ENCODE measurements around the gene MYBPC3. TPM values are rescaled to one million over a fixed set of nuclear protein-coding genes. Genes with fewer than 3 reads are reported as not detected.
A peak's percentile ranks its signal among the peaks of the same experiment; 100 is the strongest.

The MYBPC3 gene
- total RNA-seq, 1 donor from 2014 or later, result 1.6 TPM

DNA sequence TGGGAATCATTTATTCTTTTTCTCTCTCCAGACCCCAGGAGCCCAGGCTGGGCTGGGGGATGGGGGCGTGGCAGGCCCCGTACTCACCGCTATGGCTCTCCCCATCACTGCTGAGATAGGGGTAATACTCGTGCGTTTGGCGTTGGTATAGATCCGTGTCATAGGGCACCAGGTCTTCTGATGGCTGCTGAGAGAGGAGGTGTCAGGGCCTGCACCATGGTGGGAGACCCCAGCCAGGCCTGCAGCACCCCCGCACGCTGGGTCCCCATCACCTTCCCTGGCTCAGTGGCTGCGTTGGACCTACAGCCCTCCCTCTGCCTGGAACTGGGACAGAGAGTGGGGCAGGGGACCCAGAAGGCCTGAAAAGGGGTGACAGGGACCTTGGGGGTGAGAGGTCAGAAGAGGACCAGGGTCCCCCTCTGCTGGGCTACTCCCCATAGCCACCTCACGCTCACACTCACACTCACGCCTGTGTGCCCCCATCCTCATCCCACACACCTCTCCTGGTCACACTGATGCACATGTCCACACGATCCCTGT lies 23.1 kb upstream of the MYBPC3 start:
- no peak overlapping the region for H3K9ac ChIP-seq (ENCODE audit: low read depth in 1 of 3, low read length in 3 of 3)
- H3K27ac ChIP-seq (ENCODE audit: low read depth, low read length), result no peak overlapping the region
- no peaks in the 10 kb centered on the region for H3K27me3 ChIP-seq (ENCODE audit: control insufficient read depth in 3 of 3, insufficient read depth in 3 of 3, low read length in 3 of 3)
- peaks cover 0 to 3% (median 2%) of the 10 kb centered on the region in 3 donors for H3K4me1 ChIP-seq (ENCODE audit: control insufficient read depth in 3 of 3, insufficient read depth in 3 of 3, low read length in 3 of 3)
- no peaks in the 10 kb centered on the region for H3K9me3 ChIP-seq (ENCODE audit: control insufficient read depth in 3 of 3, low read length in 3 of 3)
- H3K4me3 ChIP-seq (ENCODE audit: low read length in 3 of 3), result no peak overlapping the region
- no peaks in the 10 kb centered on the region for H3K36me3 ChIP-seq (ENCODE audit: control insufficient read depth in 3 of 3, insufficient read depth in 3 of 3, low read length in 3 of 3)

DNA sequence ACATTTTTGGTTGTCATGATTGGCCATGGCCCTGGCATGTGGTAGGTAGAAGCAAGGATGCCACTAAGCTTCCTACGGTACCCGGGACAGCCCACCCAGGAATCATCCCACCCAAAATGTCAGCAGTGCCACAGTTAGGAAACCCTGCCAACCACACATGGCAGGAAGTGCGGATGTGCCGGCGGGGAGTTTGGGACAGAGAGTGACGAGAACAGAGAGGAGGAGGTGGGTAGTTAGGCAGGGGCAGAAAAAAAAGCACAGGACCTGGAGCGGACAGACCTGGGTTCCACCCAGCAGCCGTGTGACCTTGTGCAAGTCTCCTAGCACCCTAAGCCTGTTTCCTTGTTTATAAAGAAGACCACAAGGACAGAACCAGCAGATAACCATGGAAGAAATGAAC lies 22.5 kb upstream of the MYBPC3 start:
- H3K9me3 ChIP-seq (ENCODE audit: control insufficient read depth in 3 of 3, low read length in 3 of 3), result no peaks in the 10 kb centered on the region
- H3K27me3 ChIP-seq (ENCODE audit: control insufficient read depth in 3 of 3, insufficient read depth in 3 of 3, low read length in 3 of 3), result no peaks in the 10 kb centered on the region
- H3K27ac ChIP-seq (ENCODE audit: low read depth, low read length), result no peak overlapping the region
- H3K4me1 ChIP-seq (ENCODE audit: control insufficient read depth in 3 of 3, insufficient read depth in 3 of 3, low read length in 3 of 3), result peaks cover 0 to 3% (median 2%) of the 10 kb centered on the region in 3 donors
- no peak overlapping the region for H3K4me3 ChIP-seq (ENCODE audit: low read length in 3 of 3)
- no peak overlapping the region for H3K9ac ChIP-seq (ENCODE audit: low read depth in 1 of 3, low read length in 3 of 3)
- no peaks in the 10 kb centered on the region for H3K36me3 ChIP-seq (ENCODE audit: control insufficient read depth in 3 of 3, insufficient read depth in 3 of 3, low read length in 3 of 3)

DNA sequence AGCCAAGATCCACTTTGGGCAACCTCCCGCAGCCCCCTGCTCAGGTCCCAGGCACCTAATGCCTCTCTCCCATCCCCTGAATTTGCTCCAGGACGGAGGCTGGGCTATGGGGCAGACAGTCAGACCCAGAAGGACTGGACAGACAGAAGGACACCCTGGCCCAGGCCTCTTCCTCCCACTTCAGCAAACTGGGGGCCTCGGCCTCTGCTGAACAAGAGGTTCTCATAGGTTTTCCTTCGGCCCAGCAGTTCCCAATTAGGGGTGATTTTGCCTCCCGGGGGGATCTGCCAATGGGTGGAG lies 22.2 kb upstream of the MYBPC3 start:
- Histone ChIP-seq H3K36me3 (ENCODE audit: control insufficient read depth in 3 of 3, insufficient read depth in 3 of 3, low read length in 3 of 3) (no peaks in the 10 kb centered on the region), H3K4me1 (ENCODE audit: control insufficient read depth in 3 of 3, insufficient read depth in 3 of 3, low read length in 3 of 3) (peaks cover 0 to 3% (median 2%) of the 10 kb centered on the region in 3 donors), H3K27me3 (ENCODE audit: control insufficient read depth in 3 of 3, insufficient read depth in 3 of 3, low read length in 3 of 3) (no peaks in the 10 kb centered on the region), H3K9me3 (ENCODE audit: control insufficient read depth in 3 of 3, low read length in 3 of 3) (no peaks in the 10 kb centered on the region), H3K4me3 (ENCODE audit: low read length in 3 of 3) (no peak overlapping the region), H3K27ac (ENCODE audit: low read depth, low read length) (no peak overlapping the region), H3K9ac (ENCODE audit: low read depth in 1 of 3, low read length in 3 of 3) (no peak overlapping the region)

DNA sequence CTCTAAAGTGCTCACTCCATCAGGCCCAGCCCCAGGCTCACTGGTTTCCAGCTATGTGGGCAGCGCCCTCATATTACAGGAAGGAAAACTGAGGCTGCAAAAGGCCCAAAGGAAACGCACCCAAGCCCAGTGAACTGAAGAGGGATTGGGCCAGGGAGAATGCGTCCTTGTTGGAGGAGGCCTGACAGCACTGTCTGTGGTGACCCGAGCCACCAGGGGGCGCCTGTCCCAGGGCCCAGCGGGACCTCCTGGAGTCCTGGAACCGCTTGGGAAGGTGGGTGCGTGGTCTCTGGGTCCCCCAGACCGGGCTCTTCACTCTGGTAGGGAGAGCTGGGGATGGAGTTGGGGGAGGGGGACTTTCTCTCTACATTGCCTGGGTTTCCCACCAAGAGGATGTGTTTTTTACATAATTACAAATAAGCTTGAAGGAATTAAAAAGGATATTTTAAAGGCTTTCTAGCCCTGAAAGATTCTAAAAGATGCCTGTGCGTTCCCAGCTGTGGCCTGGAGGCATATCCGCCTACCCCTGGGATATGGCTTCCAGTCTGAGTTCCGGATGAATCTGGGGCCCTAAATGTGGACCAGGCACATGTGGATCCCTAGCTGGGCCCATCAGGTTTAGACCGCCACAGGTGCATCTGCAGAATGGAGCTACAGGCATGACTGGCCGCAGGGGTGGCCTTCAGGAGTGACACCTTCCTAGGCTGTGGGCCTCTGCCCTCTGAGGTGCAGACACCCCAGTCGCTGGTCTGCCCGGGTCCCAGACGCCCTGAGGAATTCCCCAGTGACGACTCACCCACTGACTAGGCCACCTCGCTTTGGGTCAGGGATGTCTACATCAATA lies 21.6 kb upstream of the MYBPC3 start:
- no peak overlapping the region for H3K4me3 ChIP-seq (ENCODE audit: low read length in 3 of 3)
- no peaks in the 10 kb centered on the region for H3K9me3 ChIP-seq (ENCODE audit: control insufficient read depth in 3 of 3, low read length in 3 of 3)
- no peak overlapping the region for H3K27ac ChIP-seq (ENCODE audit: low read depth, low read length)
- H3K27me3 ChIP-seq (ENCODE audit: control insufficient read depth in 3 of 3, insufficient read depth in 3 of 3, low read length in 3 of 3), result no peaks in the 10 kb centered on the region
- peaks cover 0 to 3% (median 2%) of the 10 kb centered on the region in 3 donors for H3K4me1 ChIP-seq (ENCODE audit: control insufficient read depth in 3 of 3, insufficient read depth in 3 of 3, low read length in 3 of 3)
- peak overlapping the region in 1 of 3 donors; percentile 16 for H3K9ac ChIP-seq (ENCODE audit: low read depth in 1 of 3, low read length in 3 of 3)
- no peaks in the 10 kb centered on the region for H3K36me3 ChIP-seq (ENCODE audit: control insufficient read depth in 3 of 3, insufficient read depth in 3 of 3, low read length in 3 of 3)

DNA sequence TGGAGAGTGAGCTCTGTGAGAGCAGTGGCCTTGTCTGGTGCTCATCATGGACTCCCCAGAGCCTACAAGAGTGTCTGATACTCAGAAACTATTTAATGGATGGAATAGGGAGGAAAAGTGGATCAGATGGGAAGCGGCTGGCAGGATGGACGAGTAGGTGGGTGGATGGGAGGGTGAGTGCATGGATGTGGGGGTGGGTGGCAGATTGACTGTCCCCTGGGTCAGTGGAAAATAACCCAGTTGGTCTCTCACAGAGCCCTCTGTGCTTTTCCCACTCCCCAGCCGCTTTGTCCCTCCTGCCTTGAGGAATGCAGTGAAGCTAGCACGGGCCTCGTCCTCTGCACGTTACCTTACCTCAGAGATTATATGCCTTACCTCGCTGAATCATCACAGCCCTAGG lies 19.9 kb upstream of the MYBPC3 start:
- Histone ChIP-seq H3K9ac (ENCODE audit: low read depth in 1 of 3, low read length in 3 of 3) (no peak overlapping the region), H3K4me1 (ENCODE audit: control insufficient read depth in 3 of 3, insufficient read depth in 3 of 3, low read length in 3 of 3) (peaks cover 0 to 3% (median 2%) of the 10 kb centered on the region in 3 donors), H3K4me3 (ENCODE audit: low read length in 3 of 3) (no peak overlapping the region), H3K27me3 (ENCODE audit: control insufficient read depth in 3 of 3, insufficient read depth in 3 of 3, low read length in 3 of 3) (no peaks in the 10 kb centered on the region), H3K9me3 (ENCODE audit: control insufficient read depth in 3 of 3, low read length in 3 of 3) (no peaks in the 10 kb centered on the region), H3K36me3 (ENCODE audit: control insufficient read depth in 3 of 3, insufficient read depth in 3 of 3, low read length in 3 of 3) (no peaks in the 10 kb centered on the region), H3K27ac (ENCODE audit: low read depth, low read length) (no peak overlapping the region)

DNA sequence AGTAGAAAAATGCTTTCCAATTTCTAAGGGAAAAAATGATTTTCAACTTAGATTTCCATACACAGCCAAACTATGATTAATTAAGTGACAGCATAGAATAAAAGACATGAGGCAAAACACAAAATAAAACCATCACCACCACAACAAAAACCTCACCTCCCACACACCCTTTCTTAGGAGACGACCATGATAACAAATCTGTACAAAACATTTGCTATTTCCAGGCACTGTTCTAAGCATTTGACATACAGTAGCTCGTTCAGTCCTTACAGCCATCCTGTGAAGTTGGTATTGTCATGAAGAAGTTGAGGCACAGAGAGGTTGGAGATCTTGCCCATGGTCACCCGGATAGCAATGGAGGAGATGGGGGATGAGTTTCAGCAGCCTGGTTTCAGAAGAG lies 17.2 kb upstream of the MYBPC3 start:
- Histone ChIP-seq H3K27ac (ENCODE audit: low read depth, low read length) (no peak overlapping the region), H3K4me3 (ENCODE audit: low read length in 3 of 3) (no peak overlapping the region), H3K4me1 (ENCODE audit: control insufficient read depth in 3 of 3, insufficient read depth in 3 of 3, low read length in 3 of 3) (peaks cover 0 to 3% (median 2%) of the 10 kb centered on the region in 3 donors), H3K36me3 (ENCODE audit: control insufficient read depth in 3 of 3, insufficient read depth in 3 of 3, low read length in 3 of 3) (no peaks in the 10 kb centered on the region), H3K9ac (ENCODE audit: low read depth in 1 of 3, low read length in 3 of 3) (no peak overlapping the region), H3K9me3 (ENCODE audit: control insufficient read depth in 3 of 3, low read length in 3 of 3) (no peaks in the 10 kb centered on the region), H3K27me3 (ENCODE audit: control insufficient read depth in 3 of 3, insufficient read depth in 3 of 3, low read length in 3 of 3) (no peaks in the 10 kb centered on the region)

DNA sequence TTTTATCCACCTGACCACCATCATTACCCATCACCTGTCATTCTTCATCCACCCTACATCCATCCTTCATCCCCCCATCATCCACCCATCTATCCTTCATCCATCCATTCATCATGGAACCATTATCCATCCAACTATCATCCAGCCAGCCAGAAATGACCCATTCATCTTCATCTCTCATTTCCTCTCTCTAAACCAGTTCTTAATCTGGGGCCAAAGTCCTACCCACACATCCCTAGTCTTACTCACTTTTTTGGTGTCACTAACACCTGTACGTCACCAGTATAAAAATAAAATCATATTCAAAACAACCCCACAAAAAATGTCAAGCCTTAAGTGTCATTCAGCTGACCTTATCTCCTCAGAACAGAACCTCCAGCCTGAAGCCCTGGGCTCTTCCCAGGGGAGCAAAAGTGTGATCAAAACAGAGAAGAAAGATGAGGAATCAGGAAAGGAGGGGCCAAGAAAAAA lies 13.6 kb upstream of the MYBPC3 start:
- Histone ChIP-seq H3K4me3 (ENCODE audit: low read length in 3 of 3) (no peak overlapping the region), H3K9ac (ENCODE audit: low read depth in 1 of 3, low read length in 3 of 3) (no peak overlapping the region), H3K27ac (ENCODE audit: low read depth, low read length) (no peak overlapping the region), H3K36me3 (ENCODE audit: control insufficient read depth in 3 of 3, insufficient read depth in 3 of 3, low read length in 3 of 3) (no peaks in the 10 kb centered on the region), H3K4me1 (ENCODE audit: control insufficient read depth in 3 of 3, insufficient read depth in 3 of 3, low read length in 3 of 3) (peaks cover 0 to 3% (median 0%) of the 10 kb centered on the region in 3 donors), H3K9me3 (ENCODE audit: control insufficient read depth in 3 of 3, low read length in 3 of 3) (no peaks in the 10 kb centered on the region), H3K27me3 (ENCODE audit: control insufficient read depth in 3 of 3, insufficient read depth in 3 of 3, low read length in 3 of 3) (no peaks in the 10 kb centered on the region)

DNA sequence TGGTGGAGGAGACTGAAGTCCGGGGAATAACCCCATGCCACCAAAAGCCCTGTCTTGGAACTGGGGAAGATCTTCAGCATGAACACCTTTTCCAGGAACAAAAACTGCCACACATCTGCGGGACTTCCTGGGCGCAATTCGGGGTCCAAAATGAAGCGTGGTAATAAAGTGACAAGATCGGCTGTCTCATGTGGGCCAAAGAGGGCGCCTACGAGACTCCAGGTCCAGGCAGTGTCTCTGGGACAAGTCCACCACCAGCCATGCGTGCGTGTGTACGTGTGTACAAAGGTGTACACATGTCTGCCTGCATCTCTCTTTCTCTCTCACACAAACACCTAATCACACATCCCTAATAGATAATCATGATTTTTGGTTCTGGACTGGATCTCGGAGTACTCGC lies 8.9 kb upstream of the MYBPC3 start:
- Histone ChIP-seq H3K36me3 (ENCODE audit: control insufficient read depth in 3 of 3, insufficient read depth in 3 of 3, low read length in 3 of 3) (peaks cover 0 to 10% (median 8%) of the 10 kb centered on the region in 3 donors), H3K9ac (ENCODE audit: low read depth in 1 of 3, low read length in 3 of 3) (peak overlapping the region in 1 of 3 donors; percentile 8), H3K9me3 (ENCODE audit: control insufficient read depth in 3 of 3, low read length in 3 of 3) (no peaks in the 10 kb centered on the region), H3K4me3 (ENCODE audit: low read length in 3 of 3) (no peak overlapping the region), H3K4me1 (ENCODE audit: control insufficient read depth in 3 of 3, insufficient read depth in 3 of 3, low read length in 3 of 3) (peaks cover 0 to 6% (median 0%) of the 10 kb centered on the region in 3 donors), H3K27ac (ENCODE audit: low read depth, low read length) (no peak overlapping the region), H3K27me3 (ENCODE audit: control insufficient read depth in 3 of 3, insufficient read depth in 3 of 3, low read length in 3 of 3) (no peaks in the 10 kb centered on the region)

DNA sequence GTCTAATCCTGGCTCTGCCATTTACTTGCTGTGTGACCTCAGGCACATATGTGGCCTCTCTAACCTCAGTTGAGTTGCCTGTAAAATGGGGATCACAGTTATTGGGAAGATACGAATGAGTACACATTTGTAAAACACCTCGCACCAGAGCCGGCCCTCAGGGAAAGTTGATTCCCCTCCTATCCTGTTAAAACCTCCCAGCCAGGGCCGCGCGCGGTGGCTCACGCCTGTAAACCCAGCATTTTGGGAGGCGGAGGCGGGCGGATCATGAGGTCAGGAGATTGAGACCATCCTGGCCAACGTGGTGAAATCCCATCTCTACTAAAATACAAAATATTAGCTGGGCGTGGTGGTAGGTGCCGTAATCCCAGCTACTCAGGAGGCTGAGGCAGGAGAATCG lies 7.8 kb upstream of the MYBPC3 start:
- Histone ChIP-seq H3K27me3 (ENCODE audit: control insufficient read depth in 3 of 3, insufficient read depth in 3 of 3, low read length in 3 of 3) (no peaks in the 10 kb centered on the region), H3K36me3 (ENCODE audit: control insufficient read depth in 3 of 3, insufficient read depth in 3 of 3, low read length in 3 of 3) (peaks cover 0 to 12% (median 8%) of the 10 kb centered on the region in 3 donors), H3K9ac (ENCODE audit: low read depth in 1 of 3, low read length in 3 of 3) (no peak overlapping the region), H3K9me3 (ENCODE audit: control insufficient read depth in 3 of 3, low read length in 3 of 3) (no peaks in the 10 kb centered on the region), H3K4me3 (ENCODE audit: low read length in 3 of 3) (no peak overlapping the region), H3K4me1 (ENCODE audit: control insufficient read depth in 3 of 3, insufficient read depth in 3 of 3, low read length in 3 of 3) (peaks cover 0 to 7% (median 6%) of the 10 kb centered on the region in 3 donors), H3K27ac (ENCODE audit: low read depth, low read length) (no peak overlapping the region)

DNA sequence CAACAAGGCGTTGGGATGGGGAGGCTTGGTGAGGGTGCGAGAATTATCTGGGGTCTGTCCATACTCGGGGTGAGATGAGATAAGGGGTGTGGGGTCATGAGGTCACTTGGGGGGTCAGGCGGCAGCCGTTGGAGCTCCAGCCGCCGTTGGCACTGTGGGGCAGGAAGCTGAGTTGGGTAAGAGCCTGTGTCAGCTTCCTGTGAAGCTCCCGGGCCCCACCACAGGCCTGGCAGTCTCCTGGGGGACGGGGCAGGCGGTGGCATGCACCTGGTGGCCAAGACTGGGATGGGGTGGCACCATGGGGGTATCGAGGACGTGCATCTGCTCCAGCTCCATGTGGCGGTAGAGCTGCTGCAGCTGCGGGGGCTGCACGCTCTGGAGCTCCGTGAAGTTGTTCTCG lies 7.1 kb upstream of the MYBPC3 start:
- H3K9ac ChIP-seq (ENCODE audit: low read depth in 1 of 3, low read length in 3 of 3), result no peak overlapping the region
- H3K27me3 ChIP-seq (ENCODE audit: control insufficient read depth in 3 of 3, insufficient read depth in 3 of 3, low read length in 3 of 3), result no peaks in the 10 kb centered on the region
- H3K4me3 ChIP-seq (ENCODE audit: low read length in 3 of 3), result no peak overlapping the region
- H3K9me3 ChIP-seq (ENCODE audit: control insufficient read depth in 3 of 3, low read length in 3 of 3), result no peaks in the 10 kb centered on the region
- peaks cover 0 to 12% (median 8%) of the 10 kb centered on the region in 3 donors for H3K36me3 ChIP-seq (ENCODE audit: control insufficient read depth in 3 of 3, insufficient read depth in 3 of 3, low read length in 3 of 3)
- peaks cover 0 to 8% (median 6%) of the 10 kb centered on the region in 3 donors for H3K4me1 ChIP-seq (ENCODE audit: control insufficient read depth in 3 of 3, insufficient read depth in 3 of 3, low read length in 3 of 3)
- H3K27ac ChIP-seq (ENCODE audit: low read depth, low read length), result no peak overlapping the region

Measured in skeletal muscle tissue (tissue), 4 donors.